COLO829 (cell line): Measurements from ENCODE around the gene SERHL2.
"Not testable (repeated sequence)": the region's sequence is repeated elsewhere in the genome, so short reads cannot be mapped to it uniquely, and the experiment has no call there.

Source experiments
- DNase-seq: peaks from one replicate; pipeline ENCODE4 v3.0.0; 2012; ENCODE audit warnings: low spot score

SERHL2 gene

GRCh38 chr22:42608136-42608822, 54.5 kb downstream of the SERHL2 start:
- DNase-seq, result peak; percentile 21

- peak; percentile 88 for DNase-seq
These were observed 55.1 kb downstream of the SERHL2 start for GRCh38 chr22:42608823-42609361.

GRCh38 chr22:42610186-42610585, 56.4 kb downstream of the SERHL2 start:
- DNase-seq, result no peak

- no peak for DNase-seq
These were observed 57.3 kb downstream of the SERHL2 start for GRCh38 chr22:42611051-42611450.

GRCh38 chr22:42612336-42612735, 58.6 kb downstream of the SERHL2 start:
- DNase-seq, result no peak

GRCh38 chr22:42613872-42614301, 60.1 kb downstream of the SERHL2 start:
- DNase-seq, result no peak

GRCh38 chr22:42614312-42615091, 60.7 kb downstream of the SERHL2 start, which contains the start of gene POLDIP3:
Gene POLDIP3, minus strand, starts transcription at chr22:42614883. Its CDS starts 26 bp downstream, at chr22:42614857.
- peak; percentile 98 for DNase-seq

GRCh38 chr22:42615092-42615859, 61.5 kb downstream of the SERHL2 start:
- peak; percentile 96 for DNase-seq

GRCh38 chr22:42615860-42616175, 62.1 kb downstream of the SERHL2 start:
- not testable (repeated sequence) for DNase-seq

GRCh38 chr22:42617155-42617983, 63.6 kb downstream of the SERHL2 start:
- DNase-seq, result no peak

GRCh38 chr22:42619261-42620063, 65.7 kb downstream of the SERHL2 start:
- no peak for DNase-seq

- DNase-seq, result no peak
These were observed 66.3 kb downstream of the SERHL2 start for GRCh38 chr22:42620084-42620483.

- DNase-seq, result peak; percentile 71
These were observed 67.8 kb downstream of the SERHL2 start for GRCh38 chr22:42621505-42622002.

- DNase-seq, result no peak
These were observed 68.4 kb downstream of the SERHL2 start for GRCh38 chr22:42622061-42622710.

GRCh38 chr22:42623301-42623751, 69.6 kb downstream of the SERHL2 start:
- no peak for DNase-seq
